Measurements from ENCODE around the gene VPS37D. TPM values are rescaled to one million over a fixed set of nuclear protein-coding genes. Genes with fewer than 3 reads are reported as not detected.
A peak's percentile ranks its signal among the peaks of the same experiment; 100 is the strongest.

Gene VPS37D
- polyA plus RNA-seq, 1 of the 3 experiments (the other 2 are of a cell fraction): 7.4 TPM

DNA sequence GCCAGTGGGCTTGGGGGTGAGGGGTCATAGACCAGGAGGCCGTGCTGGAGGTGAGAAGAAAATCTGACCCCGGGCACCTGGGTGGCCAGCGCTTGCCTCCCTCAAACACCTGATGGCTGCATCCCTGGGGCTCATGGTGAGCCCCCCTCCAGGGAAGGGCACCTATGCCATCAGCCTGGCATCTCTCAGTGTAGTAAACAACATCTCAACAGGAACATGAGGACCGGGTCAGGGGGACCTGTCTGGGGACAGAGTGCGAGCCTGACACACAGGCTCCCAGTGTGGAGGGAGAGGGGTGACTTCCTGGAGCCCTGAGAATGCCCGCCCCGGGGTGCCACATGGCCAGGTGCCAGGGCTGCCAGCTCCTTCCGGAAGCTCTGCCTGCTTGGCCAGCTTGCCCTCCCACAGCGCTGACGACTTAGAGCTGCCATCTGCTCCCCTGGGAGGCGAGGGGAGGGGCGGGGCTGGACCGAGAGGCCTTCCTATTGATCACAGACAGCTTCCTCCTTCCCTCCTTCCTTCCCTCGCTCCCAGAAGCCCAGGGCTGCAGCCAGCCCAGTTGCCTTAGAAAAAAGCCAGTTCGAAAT lies 39.5 kb downstream of the VPS37D start:
- no peaks in the 10 kb centered on the region for H3K27me3 ChIP-seq (ENCODE audit: insufficient read depth)
- peak overlapping the region in 1 of 2 experiments; percentile 72; a peak in 2 of 4 replicates for H3K27ac ChIP-seq (ENCODE audit: low read depth in 2 of 2, low read length in 1 of 2)
- peaks cover 0 to 49% of the 10 kb centered on the region in 2 experiments; a peak in 3 of 4 replicates for H3K4me1 ChIP-seq (ENCODE audit: control insufficient read depth in 1 of 2, insufficient read depth in 2 of 2, low read depth in 1 of 2, low read length in 1 of 2)
- 57% methylated on average over 10 of the region's 15 CpGs for WGBS (ENCODE audit: low lambda C conversion rate)
- H3K36me3 ChIP-seq (replicated peaks in 1 of 2; ENCODE audit: control insufficient read depth in 1 of 2, insufficient read depth in 2 of 2, low read length in 1 of 2): peaks cover 24 to 33% of the 10 kb centered on the region in 2 experiments
- H3F3A ChIP-seq (replicated peaks; ENCODE audit: insufficient read depth): peaks cover 59% of the 10 kb centered on the region
- POLR2A ChIA-PET: no interaction called here
- H3K9me2 ChIP-seq: no peaks in the 10 kb centered on the region
- H3K4me3 ChIP-seq (ENCODE audit: low read depth in 2 of 2, low read length in 1 of 2): no peak overlapping the region
- peak overlapping the region; percentile 56 for H3K4me2 ChIP-seq
- CTCF ChIA-PET: interaction anchor here (0.9 to 4.5 kb wide), 3 partner anchors 18 to 99 kb away, joined by 3 to 27 read pairs (median 3); no protein-coding TSS in a partner anchor
- peak overlapping the region; percentile 35; the same call in 1 of the 2 replicates for H3K9ac ChIP-seq
- H3K9me3 ChIP-seq: no peaks in the 10 kb centered on the region
- H2AFZ ChIP-seq (ENCODE audit: low read depth): no peak overlapping the region
- H3K79me2 ChIP-seq (ENCODE audit: insufficient read depth): peaks cover 69% of the 10 kb centered on the region
- peaks cover 59% of the 10 kb centered on the region for H4K20me1 ChIP-seq (ENCODE audit: insufficient read depth)
- DNase-seq: peak; percentile 66
- no peak for TF ChIP-seq RAD21 (IDR thresholded peaks at IDR 0.05; ENCODE audit: low read length)
- no peak for TF ChIP-seq CHD2 (IDR thresholded peaks at IDR 0.05; ENCODE audit: low read length, partially characterized antibody)
- TF ChIP-seq TCF12 (IDR thresholded peaks at IDR 0.05): peak; percentile 66
- no peak for TF ChIP-seq MEF2A (IDR thresholded peaks at IDR 0.05; ENCODE audit: borderline replicate concordance, low read depth)
- TF ChIP-seq POLR2AphosphoS5 (IDR thresholded peaks at IDR 0.05; ENCODE audit: low read depth, low read length): no peak
- TF ChIP-seq, protein P1, sequence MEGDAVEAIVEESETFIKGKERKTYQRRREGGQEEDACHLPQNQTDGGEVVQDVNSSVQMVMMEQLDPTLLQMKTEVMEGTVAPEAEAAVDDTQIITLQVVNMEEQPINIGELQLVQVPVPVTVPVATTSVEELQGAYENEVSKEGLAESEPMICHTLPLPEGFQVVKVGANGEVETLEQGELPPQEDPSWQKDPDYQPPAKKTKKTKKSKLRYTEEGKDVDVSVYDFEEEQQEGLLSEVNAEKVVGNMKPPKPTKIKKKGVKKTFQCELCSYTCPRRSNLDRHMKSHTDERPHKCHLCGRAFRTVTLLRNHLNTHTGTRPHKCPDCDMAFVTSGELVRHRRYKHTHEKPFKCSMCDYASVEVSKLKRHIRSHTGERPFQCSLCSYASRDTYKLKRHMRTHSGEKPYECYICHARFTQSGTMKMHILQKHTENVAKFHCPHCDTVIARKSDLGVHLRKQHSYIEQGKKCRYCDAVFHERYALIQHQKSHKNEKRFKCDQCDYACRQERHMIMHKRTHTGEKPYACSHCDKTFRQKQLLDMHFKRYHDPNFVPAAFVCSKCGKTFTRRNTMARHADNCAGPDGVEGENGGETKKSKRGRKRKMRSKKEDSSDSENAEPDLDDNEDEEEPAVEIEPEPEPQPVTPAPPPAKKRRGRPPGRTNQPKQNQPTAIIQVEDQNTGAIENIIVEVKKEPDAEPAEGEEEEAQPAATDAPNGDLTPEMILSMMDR (IDR thresholded peaks at IDR 0.05): no peak
- TF ChIP-seq TEAD4 (IDR thresholded peaks at IDR 0.05; ENCODE audit: borderline replicate concordance, insufficient read depth): no peak
- no peak for TF ChIP-seq SIN3A (IDR thresholded peaks at IDR 0.05; ENCODE audit: borderline replicate concordance, low read depth, low read length)
- no peak for TF ChIP-seq GATA2 (CRISPR knock-in tag; IDR thresholded peaks at IDR 0.05)
- TF ChIP-seq FOXJ3 (CRISPR knock-in tag; IDR thresholded peaks at IDR 0.05): no peak
- TF ChIP-seq, protein P2, sequence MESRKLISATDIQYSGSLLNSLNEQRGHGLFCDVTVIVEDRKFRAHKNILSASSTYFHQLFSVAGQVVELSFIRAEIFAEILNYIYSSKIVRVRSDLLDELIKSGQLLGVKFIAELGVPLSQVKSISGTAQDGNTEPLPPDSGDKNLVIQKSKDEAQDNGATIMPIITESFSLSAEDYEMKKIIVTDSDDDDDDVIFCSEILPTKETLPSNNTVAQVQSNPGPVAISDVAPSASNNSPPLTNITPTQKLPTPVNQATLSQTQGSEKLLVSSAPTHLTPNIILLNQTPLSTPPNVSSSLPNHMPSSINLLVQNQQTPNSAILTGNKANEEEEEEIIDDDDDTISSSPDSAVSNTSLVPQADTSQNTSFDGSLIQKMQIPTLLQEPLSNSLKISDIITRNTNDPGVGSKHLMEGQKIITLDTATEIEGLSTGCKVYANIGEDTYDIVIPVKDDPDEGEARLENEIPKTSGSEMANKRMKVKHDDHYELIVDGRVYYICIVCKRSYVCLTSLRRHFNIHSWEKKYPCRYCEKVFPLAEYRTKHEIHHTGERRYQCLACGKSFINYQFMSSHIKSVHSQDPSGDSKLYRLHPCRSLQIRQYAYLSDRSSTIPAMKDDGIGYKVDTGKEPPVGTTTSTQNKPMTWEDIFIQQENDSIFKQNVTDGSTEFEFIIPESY (IDR thresholded peaks at IDR 0.05; ENCODE audit: borderline replicate concordance, low read depth): no peak
- TF ChIP-seq TAF1 (IDR thresholded peaks at IDR 0.05; ENCODE audit: borderline replicate concordance, low read depth, low read length): no peak
- TF ChIP-seq, protein P3, sequence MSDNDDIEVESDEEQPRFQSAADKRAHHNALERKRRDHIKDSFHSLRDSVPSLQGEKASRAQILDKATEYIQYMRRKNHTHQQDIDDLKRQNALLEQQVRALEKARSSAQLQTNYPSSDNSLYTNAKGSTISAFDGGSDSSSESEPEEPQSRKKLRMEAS (IDR thresholded peaks at IDR 0.05; ENCODE audit: low read depth): peak; percentile 43; the same call in 1 of the 2 replicates
- TF ChIP-seq, protein P4, sequence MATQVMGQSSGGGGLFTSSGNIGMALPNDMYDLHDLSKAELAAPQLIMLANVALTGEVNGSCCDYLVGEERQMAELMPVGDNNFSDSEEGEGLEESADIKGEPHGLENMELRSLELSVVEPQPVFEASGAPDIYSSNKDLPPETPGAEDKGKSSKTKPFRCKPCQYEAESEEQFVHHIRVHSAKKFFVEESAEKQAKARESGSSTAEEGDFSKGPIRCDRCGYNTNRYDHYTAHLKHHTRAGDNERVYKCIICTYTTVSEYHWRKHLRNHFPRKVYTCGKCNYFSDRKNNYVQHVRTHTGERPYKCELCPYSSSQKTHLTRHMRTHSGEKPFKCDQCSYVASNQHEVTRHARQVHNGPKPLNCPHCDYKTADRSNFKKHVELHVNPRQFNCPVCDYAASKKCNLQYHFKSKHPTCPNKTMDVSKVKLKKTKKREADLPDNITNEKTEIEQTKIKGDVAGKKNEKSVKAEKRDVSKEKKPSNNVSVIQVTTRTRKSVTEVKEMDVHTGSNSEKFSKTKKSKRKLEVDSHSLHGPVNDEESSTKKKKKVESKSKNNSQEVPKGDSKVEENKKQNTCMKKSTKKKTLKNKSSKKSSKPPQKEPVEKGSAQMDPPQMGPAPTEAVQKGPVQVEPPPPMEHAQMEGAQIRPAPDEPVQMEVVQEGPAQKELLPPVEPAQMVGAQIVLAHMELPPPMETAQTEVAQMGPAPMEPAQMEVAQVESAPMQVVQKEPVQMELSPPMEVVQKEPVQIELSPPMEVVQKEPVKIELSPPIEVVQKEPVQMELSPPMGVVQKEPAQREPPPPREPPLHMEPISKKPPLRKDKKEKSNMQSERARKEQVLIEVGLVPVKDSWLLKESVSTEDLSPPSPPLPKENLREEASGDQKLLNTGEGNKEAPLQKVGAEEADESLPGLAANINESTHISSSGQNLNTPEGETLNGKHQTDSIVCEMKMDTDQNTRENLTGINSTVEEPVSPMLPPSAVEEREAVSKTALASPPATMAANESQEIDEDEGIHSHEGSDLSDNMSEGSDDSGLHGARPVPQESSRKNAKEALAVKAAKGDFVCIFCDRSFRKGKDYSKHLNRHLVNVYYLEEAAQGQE (IDR thresholded peaks at IDR 0.05; ENCODE audit: low read depth, low read length): no peak
- peak; percentile 53; the same call in 1 of the 2 replicates for TF ChIP-seq ELF1 (IDR thresholded peaks at IDR 0.05)
- TF ChIP-seq EP300 (IDR thresholded peaks at IDR 0.05; ENCODE audit: borderline replicate concordance in 1 of 2, low read depth in 1 of 2, low read length in 1 of 2): peak in 1 of 2 experiments; percentile 54; a peak in 1 of 4 replicates
- no peak for TF ChIP-seq RCOR1 (IDR thresholded peaks at IDR 0.05; ENCODE audit: low read length)
- TF ChIP-seq, protein P5, sequence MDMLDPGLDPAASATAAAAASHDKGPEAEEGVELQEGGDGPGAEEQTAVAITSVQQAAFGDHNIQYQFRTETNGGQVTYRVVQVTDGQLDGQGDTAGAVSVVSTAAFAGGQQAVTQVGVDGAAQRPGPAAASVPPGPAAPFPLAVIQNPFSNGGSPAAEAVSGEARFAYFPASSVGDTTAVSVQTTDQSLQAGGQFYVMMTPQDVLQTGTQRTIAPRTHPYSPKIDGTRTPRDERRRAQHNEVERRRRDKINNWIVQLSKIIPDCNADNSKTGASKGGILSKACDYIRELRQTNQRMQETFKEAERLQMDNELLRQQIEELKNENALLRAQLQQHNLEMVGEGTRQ (IDR thresholded peaks at IDR 0.05; ENCODE audit: borderline replicate concordance, low read depth, low read length): no peak
- no peak for TF ChIP-seq FOXM1 (IDR thresholded peaks at IDR 0.05; ENCODE audit: low read depth)
- TF ChIP-seq SMC3 (IDR thresholded peaks at IDR 0.05; ENCODE audit: low read depth, low read length): no peak
- no peak for TF ChIP-seq MXI1 (IDR thresholded peaks at IDR 0.05; ENCODE audit: low read depth, low read length)
- TF ChIP-seq, protein P6, sequence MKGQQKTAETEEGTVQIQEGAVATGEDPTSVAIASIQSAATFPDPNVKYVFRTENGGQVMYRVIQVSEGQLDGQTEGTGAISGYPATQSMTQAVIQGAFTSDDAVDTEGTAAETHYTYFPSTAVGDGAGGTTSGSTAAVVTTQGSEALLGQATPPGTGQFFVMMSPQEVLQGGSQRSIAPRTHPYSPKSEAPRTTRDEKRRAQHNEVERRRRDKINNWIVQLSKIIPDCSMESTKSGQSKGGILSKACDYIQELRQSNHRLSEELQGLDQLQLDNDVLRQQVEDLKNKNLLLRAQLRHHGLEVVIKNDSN (IDR thresholded peaks at IDR 0.05; ENCODE audit: borderline replicate concordance, low read depth): no peak
- peak; percentile 27; the same call in 1 of the 2 replicates for TF ChIP-seq RXRA (IDR thresholded peaks at IDR 0.05; ENCODE audit: borderline replicate concordance, low read depth)
- no peak for TF ChIP-seq JUND (IDR thresholded peaks at IDR 0.05)

Measured in SK-N-SH (cell line).